HCT116 (cell line): ENCODE measurements around the gene RBM28. TPM values are rescaled to one million over a fixed set of nuclear protein-coding genes. Genes with fewer than 3 reads are reported as not detected.

ENCODE experiments used
- ATAC-seq: fragments of 200-7000 bp; cut with Tn5 transposase; 2 replicates; pipeline ENCODE4 v1.9.1; 2020; ENCODE audit warnings: mild to moderate bottlenecking, moderate library complexity
- BruUV-seq: library from RNA; stranded (reverse); fragments of 400-500 nt; replicated peaks from 2 replicates; lab custom pipeline; 2021; lab: Mats Ljungman, UMichigan
- CTCF ChIA-PET: fragments of 300-600 bp; sonication (Branson Sonifier 250); formaldehyde crosslinking; loops from one replicate; lab custom pipeline; 2021; ENCODE audit warnings: antibody characterized with exemption; lab: Charles Lee
- POLR2A ChIA-PET: fragments of 300-600, 350-600 bp; sonication (Branson Sonifier 250); formaldehyde crosslinking; loops from one replicate; lab custom pipeline; 2021; ENCODE audit warnings: antibody characterized with exemption; lab: Charles Lee
- RAD21 ChIA-PET, 2 experiments: fragments of 300-600 bp; sonication (Branson Sonifier 250); formaldehyde crosslinking; loops; one replicate each; lab custom pipeline; 2023; ENCODE audit warnings: low total read pairs in 2 of 2; ENCODE audit not compliant: uncharacterized antibody in 2 of 2, unreplicated experiment in 2 of 2, low non-redundant PET in 1 of 2; lab: Charles Lee
- DNase-seq: peaks from one replicate; pipeline ENCODE4 v3.0.0-alpha.2; 2010; ENCODE audit warnings: low read depth, low spot score
- H2AFZ ChIP-seq: fragments of 200-600 bp; shearing (Covaris generic), sonication (generic); 2 replicates; pipeline ENCODE4 v1.6.1; 2017; ENCODE audit warnings: low read depth, mixed run types, mixed read lengths, antibody characterized with exemption, low read length; ENCODE audit not compliant: poor library complexity, severe bottlenecking
- H3K27ac ChIP-seq: 2 replicates; pipeline ENCODE4 v1.5.1; 2012; ENCODE audit warnings: low read depth, low read length
- H3K27me3 ChIP-seq: fragments of 200-600 bp; sonication (generic); 2 replicates; pipeline ENCODE4 v1.6.1; 2016; ENCODE audit warnings: mixed run types, low read length, mixed read lengths; ENCODE audit not compliant: insufficient read depth
- H3K36me3 ChIP-seq, 2 experiments: fragments of 200-500 bp in 1 of 2; fragments of 200-600 bp in 1 of 2; sonication (Bioruptor generic) in 1 of 2; sonication (generic) in 1 of 2; 2 replicates each; pipeline versions ENCODE4 v1.5.1 to v1.6.1; 2014 to 2016; ENCODE audit warnings: low read length in 2 of 2, inconsistent platforms in 1 of 2, mixed read lengths in 1 of 2, mixed run types in 1 of 2; ENCODE audit not compliant: insufficient read depth in 2 of 2, control insufficient read depth in 1 of 2
- H3K4me1 ChIP-seq, 2 experiments: fragments of 200-600 bp in 1 of 2; sonication (generic) in 1 of 2; 2 replicates each; pipeline versions ENCODE4 v1.5.1 to v1.6.1; 2012 to 2017; ENCODE audit warnings: low read length in 2 of 2, inconsistent platforms in 1 of 2, mild to moderate bottlenecking in 1 of 2, mixed read lengths in 1 of 2, mixed run types in 1 of 2, moderate library complexity in 1 of 2; ENCODE audit not compliant: insufficient read depth in 2 of 2, control insufficient read depth in 1 of 2
- H3K4me2 ChIP-seq: fragments of 200-600 bp; sonication (generic); 2 replicates; pipeline ENCODE4 v1.6.1; 2017; ENCODE audit warnings: mixed run types, low read length, mixed read lengths
- H3K4me3 ChIP-seq, 2 experiments: fragments of 200-600 bp in 1 of 2; sonication (generic) in 1 of 2; replicated peaks in 1 of 2; 2 replicates each; pipeline ENCODE4 v1.5.1; 2011 to 2016; ENCODE audit warnings: low read length in 2 of 2, control low read depth in 1 of 2, low read depth in 1 of 2, mild to moderate bottlenecking in 1 of 2, mixed read lengths in 1 of 2, mixed run types in 1 of 2
- H3K79me2 ChIP-seq: fragments of 200-600 bp; sonication (generic); 2 replicates; pipeline ENCODE4 v1.6.1; 2017; ENCODE audit warnings: mild to moderate bottlenecking, mixed run types, low read length, moderate library complexity, mixed read lengths; ENCODE audit not compliant: insufficient read depth
- H3K9ac ChIP-seq: fragments of 200-600 bp; sonication (generic); 2 replicates; pipeline ENCODE4 v1.6.1; 2016; ENCODE audit warnings: low read length, mixed read lengths
- H3K9me2 ChIP-seq: fragments of 200-600 bp; sonication (generic), shearing (Covaris generic); 2 replicates; pipeline ENCODE4 v1.6.1; 2017; ENCODE audit warnings: mixed run types, mild to moderate bottlenecking, moderate library complexity; ENCODE audit not compliant: insufficient read depth
- H3K9me3 ChIP-seq, 2 experiments: fragments of 200-500 bp in 1 of 2; fragments of 200-600 bp in 1 of 2; sonication (Bioruptor generic) in 1 of 2; sonication (generic) in 1 of 2; 2 replicates each; pipeline ENCODE4 v1.6.1; 2014 to 2017; ENCODE audit warnings: low read length in 2 of 2, mixed read lengths in 2 of 2, inconsistent platforms in 1 of 2, low read depth in 1 of 2, mild to moderate bottlenecking in 1 of 2, mixed run types in 1 of 2, moderate library complexity in 1 of 2; ENCODE audit not compliant: control insufficient read depth in 1 of 2, insufficient read depth in 1 of 2
- H4K20me1 ChIP-seq: fragments of 200-600 bp; sonication (generic), shearing (Covaris generic); 2 replicates; pipeline ENCODE4 v1.6.1; 2017; ENCODE audit warnings: mixed run types, mild to moderate bottlenecking, moderate library complexity; ENCODE audit not compliant: insufficient read depth
- CBX3 ChIP-seq: IDR thresholded peaks from 2 replicates; pipeline ENCODE4 v1.6.1; 2012; ENCODE audit warnings: low read depth
- CEBPB ChIP-seq: IDR thresholded peaks from 2 replicates; pipeline ENCODE4 v1.6.1; 2012; ENCODE audit warnings: low read depth
- CTCF ChIP-seq, 3 experiments: fragments of 200-600 bp in 1 of 3; sonication (generic) in 1 of 3; IDR thresholded peaks in 2 of 3; conservative IDR thresholded peaks in 1 of 3; 2 replicates each; pipeline ENCODE4 v1.5.1; 2012 to 2017; ENCODE audit warnings: low read depth in 2 of 3, low read length in 2 of 3, antibody characterized with exemption in 1 of 3, borderline replicate concordance in 1 of 3, control low read depth in 1 of 3, mild to moderate bottlenecking in 1 of 3, mixed read lengths in 1 of 3, mixed run types in 1 of 3, moderate library complexity in 1 of 3; ENCODE audit not compliant: insufficient read depth in 1 of 3
- ELF1 ChIP-seq: IDR thresholded peaks from 2 replicates; pipeline ENCODE4 v1.6.1; 2012; ENCODE audit warnings: low read depth, borderline replicate concordance
- EZH2 ChIP-seq: fragments of 200-600 bp; sonication (generic); IDR thresholded peaks from 2 replicates; pipeline ENCODE4 v1.6.1; 2017; ENCODE audit warnings: antibody characterized with exemption, mixed run types
- EZH2phosphoT487 ChIP-seq: fragments of 200-600 bp; IDR thresholded peaks from 2 replicates; pipeline ENCODE4 v1.6.1; 2018; ENCODE audit warnings: antibody characterized with exemption, borderline replicate concordance
- FOSL1 ChIP-seq: IDR thresholded peaks from 2 replicates; pipeline ENCODE4 v1.6.1; 2012; ENCODE audit warnings: low read depth
- JUND ChIP-seq: IDR thresholded peaks from 2 replicates; pipeline ENCODE4 v1.6.1; 2012
- MAX ChIP-seq: IDR thresholded peaks from 2 replicates; pipeline ENCODE4 v1.6.1; 2012
- POLR2AphosphoS5 ChIP-seq: IDR thresholded peaks from 2 replicates; pipeline ENCODE4 v1.6.1; 2011; ENCODE audit warnings: mild to moderate bottlenecking, low read depth, low read length, moderate library complexity
- RAD21 ChIP-seq: IDR thresholded peaks from 2 replicates; pipeline ENCODE4 v1.6.1; 2012; ENCODE audit warnings: low read depth, mild to moderate bottlenecking
- REST ChIP-seq: IDR thresholded peaks from 2 replicates; pipeline ENCODE4 v1.6.1; 2012; ENCODE audit warnings: low read depth
- SIN3A ChIP-seq: IDR thresholded peaks from 2 replicates; pipeline ENCODE4 v1.6.1; 2012; ENCODE audit warnings: low read depth
- SP1 ChIP-seq: IDR thresholded peaks from 2 replicates; pipeline ENCODE4 v1.6.1; 2012; ENCODE audit warnings: low read depth
- SRF ChIP-seq: IDR thresholded peaks from 2 replicates; pipeline ENCODE4 v1.6.1; 2012; ENCODE audit warnings: low read depth
- TCF7L2 ChIP-seq: IDR thresholded peaks from 2 replicates; pipeline ENCODE4 v1.7.0; 2011; ENCODE audit warnings: borderline replicate concordance, inconsistent platforms; ENCODE audit not compliant: insufficient read depth, insufficient read length; ENCODE audit errors: extremely low read depth
- YY1 ChIP-seq: IDR thresholded peaks from 2 replicates; pipeline ENCODE4 v1.6.1; 2011; ENCODE audit warnings: low read length, low read depth, moderate library complexity, mild to moderate bottlenecking; ENCODE audit not compliant: insufficient replicate concordance; ENCODE audit errors: extremely low read depth
- ZBTB33 ChIP-seq: IDR thresholded peaks from 2 replicates; pipeline ENCODE4 v1.6.1; 2011; ENCODE audit warnings: mild to moderate bottlenecking, low read length, moderate library complexity; ENCODE audit not compliant: insufficient replicate concordance; ENCODE audit errors: extremely low read depth
- ZFX ChIP-seq: fragments of 450-650 bp; IDR thresholded peaks from 2 replicates; pipeline ENCODE4 v1.6.1; 2017
- ZNF274 ChIP-seq: fragments of 200-500 bp; sonication (Bioruptor generic); IDR thresholded peaks from 2 replicates; pipeline ENCODE4 v1.6.1; 2014; ENCODE audit warnings: mild to moderate bottlenecking, low read depth, low read length, inconsistent platforms
- intact Hi-C: fragments of 100-400 bp; cut with micrococcal nuclease; formaldehyde crosslinking; loops from 2 replicates; pipeline ENCODE4 v1.10.0; 2022
- total RNA-seq: library from RNA; stranded (reverse); gene quantifications from one replicate; pipeline ENCODE4 v1.2.1, GENCODE V29; 2021; ENCODE audit not compliant: unreplicated experiment

The RBM28 gene
- total RNA-seq, 1 experiment from 2014 or later = 66.3 TPM

GRCh38 chr7:128279124-128279713, 64.5 kb downstream of the RBM28 start:
- Histone ChIP-seq H3K4me2 (no peak overlapping the region), H2AFZ (no peak overlapping the region), H3K79me2 (no peaks in the 10 kb centered on the region), H3K9ac (no peak overlapping the region), H4K20me1 (no peaks in the 10 kb centered on the region), H3K4me1 (no peaks in the 10 kb centered on the region), H3K4me3 (no peak overlapping the region), H3K9me2 (no peaks in the 10 kb centered on the region), H3K36me3 (no peaks in the 10 kb centered on the region), H3K27me3 (no peaks in the 10 kb centered on the region), H3K27ac (no peak overlapping the region), H3K9me3 (peaks cover 0 to 4% of the 10 kb centered on the region in 2 experiments; a peak in 2 of 4 replicates)
- ChIA-PET RAD21 (no interaction called here), CTCF (no interaction called here), POLR2A (no interaction called here)
- no peak for TF ChIP-seq SRF
- no peak for TF ChIP-seq ZBTB33
- TF ChIP-seq POLR2AphosphoS5 = no peak
- TF ChIP-seq TCF7L2 = no peak
- no peak for TF ChIP-seq RAD21
- no peak for TF ChIP-seq REST
- TF ChIP-seq YY1 = no peak
- no peak for TF ChIP-seq SIN3A
- TF ChIP-seq CTCF (IDR thresholded peaks at IDR 0.05 in 2 of 3, conservative IDR thresholded peaks at IDR 0.05 in 1 of 3; ENCODE audit: borderline replicate concordance in 1 of 3, insufficient read depth in 1 of 3, low read depth in 2 of 3, low read length in 2 of 3) = no peak
- no peak for TF ChIP-seq EZH2phosphoT487
- no peak for TF ChIP-seq ZNF274
- TF ChIP-seq CBX3 = no peak
- no peak for TF ChIP-seq EZH2
- no peak for TF ChIP-seq SP1
- TF ChIP-seq JUND = no peak
- TF ChIP-seq FOSL1 = no peak
- TF ChIP-seq CEBPB = no peak
- TF ChIP-seq ELF1 = no peak
- TF ChIP-seq ZFX = no peak
- TF ChIP-seq MAX = no peak
- intact Hi-C loops = no loop called here
- DNase-seq (no peak), ATAC-seq (no peak)
- BruUV-seq = no TSS peak
